ENCODE data around the gene ATG101.

GRCh38 chr12:52023182-52023975, 46.4 kb upstream of the ATG101 start:
- TF ChIP-seq CTCF (conservative IDR thresholded peaks at IDR 0.05; ENCODE audit: low read length) = peak; percentile 90
- TF ChIP-seq EZH2phosphoT487 (IDR thresholded peaks at IDR 0.05; ENCODE audit: borderline replicate concordance) = no peak

All from Loucy (cell line).